ENCODE data around the gene LRRC10B.

Gene LRRC10B

DNA sequence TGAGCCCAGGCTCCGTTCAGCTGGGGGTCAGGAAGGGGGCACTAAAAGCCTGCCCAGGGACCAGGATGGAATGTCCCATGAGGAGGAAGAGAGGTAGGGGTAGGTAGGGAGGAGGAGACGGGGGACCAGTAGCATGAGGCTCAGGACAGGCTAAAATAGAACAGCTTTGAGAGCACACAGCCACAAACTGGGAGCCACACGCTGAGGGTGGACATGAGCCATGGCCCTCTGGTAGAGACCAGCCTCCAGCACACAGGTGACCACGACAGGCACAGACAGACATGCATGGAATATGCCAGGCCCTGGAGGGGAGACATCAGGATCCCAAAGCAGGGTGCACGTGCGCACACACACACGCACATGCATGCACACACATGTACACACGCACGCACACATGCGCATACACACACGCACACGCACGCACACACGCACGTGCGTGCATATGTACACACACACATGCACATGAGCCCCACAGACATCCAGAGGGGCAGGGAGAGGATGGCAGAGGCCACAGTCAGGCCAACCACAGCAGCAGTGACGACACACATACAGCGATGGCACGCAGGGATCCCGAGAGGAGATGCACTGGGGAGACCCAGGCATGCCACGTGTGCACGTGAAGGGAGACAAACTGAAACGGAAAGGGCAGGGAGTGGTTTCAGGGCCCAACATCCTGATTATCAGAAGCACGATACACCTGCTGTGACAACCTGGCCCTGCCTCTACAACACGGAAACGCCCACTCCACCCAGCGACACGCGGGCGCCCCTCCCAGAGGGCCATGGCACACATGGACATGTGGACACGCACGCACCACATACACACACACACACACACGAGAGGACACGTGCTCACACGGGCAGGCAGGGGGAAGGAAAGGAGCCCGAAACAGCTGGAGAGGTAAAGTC lies 25.7 kb downstream of the LRRC10B start:
- Histone ChIP-seq H3K36me3 (replicated peaks) (no peaks in the 10 kb centered on the region), H3K9me3 (no peaks in the 10 kb centered on the region), H3K4me3 (no peak overlapping the region), H3K27me3 (ENCODE audit: low read depth) (peaks cover 74% of the 10 kb centered on the region), H3K4me1 (no peaks in the 10 kb centered on the region)
- DNase-seq (ENCODE audit: low spot score in 2 of 2), result no peak
- in situ Hi-C loops (cut with MboI; ENCODE audit: low sequenced_read_pairs), result no loop called here

DNA sequence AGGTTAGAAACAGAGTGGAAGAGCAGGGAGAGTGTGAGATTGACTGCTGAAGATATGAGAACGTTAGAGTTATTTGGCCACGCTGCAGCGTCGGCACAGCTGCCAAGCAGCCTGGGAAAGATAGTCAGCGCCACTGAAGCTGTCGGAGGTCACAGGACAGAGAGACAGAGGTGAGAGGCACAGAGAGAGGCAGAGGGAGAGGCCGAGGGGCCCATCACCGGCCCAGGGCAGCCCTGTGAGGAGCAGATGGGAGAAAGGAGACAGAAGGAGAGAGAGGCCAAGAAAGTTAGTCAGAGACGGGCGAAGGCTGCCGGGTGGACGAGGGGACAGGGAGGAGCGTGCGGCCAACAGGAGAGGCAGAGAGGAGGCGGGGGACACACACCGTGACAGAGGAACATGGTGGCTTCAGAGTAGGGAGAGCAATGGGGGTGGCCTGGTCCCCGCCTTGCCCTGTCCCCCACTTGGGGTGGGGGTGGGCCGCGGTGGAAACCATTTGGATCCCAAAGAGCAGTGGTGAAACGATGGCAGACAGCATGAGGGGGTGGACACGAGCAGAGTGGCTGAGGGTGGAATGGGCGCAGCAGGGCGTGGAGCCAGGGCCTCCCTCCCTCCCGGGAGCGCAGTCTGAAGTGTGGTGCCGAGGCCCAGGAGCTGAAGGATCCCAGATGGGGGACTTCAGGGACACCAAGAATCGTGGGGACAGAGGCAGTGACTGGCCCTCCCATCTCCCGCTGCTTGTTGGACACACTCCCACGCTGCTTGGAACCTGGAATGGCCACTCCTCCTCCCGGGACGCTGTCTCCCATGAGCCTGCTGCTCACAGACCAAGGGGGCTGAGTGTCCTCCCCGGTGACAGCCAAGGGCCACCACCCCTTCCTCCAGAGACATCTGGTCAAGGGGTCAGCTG lies 26.6 kb downstream of the LRRC10B start:
- no peak for DNase-seq (ENCODE audit: low spot score in 2 of 2)
- Histone ChIP-seq H3K36me3 (replicated peaks) (no peaks in the 10 kb centered on the region), H3K9me3 (no peaks in the 10 kb centered on the region), H3K27me3 (ENCODE audit: low read depth) (peaks cover 74% of the 10 kb centered on the region), H3K4me1 (no peaks in the 10 kb centered on the region), H3K4me3 (no peak overlapping the region)
- in situ Hi-C loops (cut with MboI; ENCODE audit: low sequenced_read_pairs), result no loop called here

DNA sequence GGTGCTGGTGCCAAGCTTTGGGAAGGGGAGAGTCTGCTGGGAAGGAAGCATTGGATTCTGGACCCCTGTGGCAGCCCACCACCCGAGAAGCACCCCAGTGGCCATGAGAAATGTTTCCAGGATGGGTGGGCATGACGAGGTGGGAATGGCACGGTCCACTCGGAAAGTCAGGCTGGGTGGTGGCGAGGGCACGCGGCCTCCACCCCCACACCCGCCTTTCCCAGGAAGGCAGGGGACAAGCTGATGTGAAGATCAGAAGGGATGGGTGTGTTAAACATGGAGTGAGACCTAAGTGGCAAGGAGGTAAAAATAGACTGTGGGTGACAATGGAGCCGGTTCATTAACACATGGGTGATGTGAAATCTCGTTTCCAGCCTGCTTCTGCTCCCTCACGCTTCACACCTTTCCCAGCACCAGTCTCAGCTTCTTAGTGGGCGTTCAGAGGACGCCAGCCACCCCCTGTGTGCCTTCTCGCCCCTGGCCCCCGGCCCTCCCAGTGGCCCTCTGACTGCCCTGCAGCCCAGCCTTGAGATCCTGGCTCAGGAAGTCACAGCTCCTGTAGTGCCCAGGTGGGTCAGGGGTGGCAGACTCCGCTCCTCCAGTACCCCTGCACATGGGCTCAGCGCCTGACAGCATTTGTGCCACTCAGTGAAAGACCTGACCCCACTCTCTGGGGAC lies 27.6 kb downstream of the LRRC10B start:
- no peaks in the 10 kb centered on the region for H3K9me3 ChIP-seq
- H3K4me1 ChIP-seq, result no peaks in the 10 kb centered on the region
- no peak for DNase-seq (ENCODE audit: low spot score in 2 of 2)
- in situ Hi-C loops (cut with MboI; ENCODE audit: low sequenced_read_pairs), result no loop called here
- H3K27me3 ChIP-seq (ENCODE audit: low read depth), result peaks cover 80% of the 10 kb centered on the region
- no peak overlapping the region for H3K4me3 ChIP-seq
- H3K36me3 ChIP-seq (replicated peaks), result no peaks in the 10 kb centered on the region

DNA sequence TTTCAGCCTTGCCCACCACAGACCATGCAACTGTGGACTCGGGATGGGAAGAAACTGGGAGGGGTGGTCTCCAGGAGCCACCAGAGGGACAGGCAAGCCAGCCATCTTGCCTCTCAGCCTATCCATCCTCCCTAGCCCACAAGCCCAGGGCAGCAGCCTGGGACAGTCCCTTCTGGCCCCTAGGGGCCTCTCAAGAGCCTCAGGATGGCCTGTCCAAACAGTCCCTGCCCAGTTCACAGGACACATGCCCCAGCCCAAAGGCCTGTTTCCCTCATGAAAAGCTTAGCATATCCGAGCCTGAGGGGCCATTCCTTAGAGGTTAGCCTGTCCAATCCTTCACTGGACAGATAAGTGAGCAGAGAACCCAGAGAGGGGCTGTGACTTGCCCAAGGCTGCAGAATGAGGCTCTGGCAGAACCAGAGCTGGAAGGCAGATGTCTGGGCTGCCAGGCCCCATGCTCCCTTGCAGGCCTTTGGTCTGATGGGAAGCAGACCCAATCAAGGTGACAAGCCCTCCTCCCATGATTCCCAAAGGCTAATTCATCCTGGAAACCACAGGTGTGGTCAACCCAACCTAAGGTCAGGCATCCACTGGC lies 28.2 kb downstream of the LRRC10B start:
- no peak for DNase-seq (ENCODE audit: low spot score in 2 of 2)
- Histone ChIP-seq H3K27me3 (ENCODE audit: low read depth) (peaks cover 83% of the 10 kb centered on the region), H3K4me3 (no peak overlapping the region), H3K36me3 (replicated peaks) (no peaks in the 10 kb centered on the region), H3K4me1 (no peaks in the 10 kb centered on the region), H3K9me3 (no peaks in the 10 kb centered on the region)
- in situ Hi-C loops (cut with MboI; ENCODE audit: low sequenced_read_pairs), result no loop called here

DNA sequence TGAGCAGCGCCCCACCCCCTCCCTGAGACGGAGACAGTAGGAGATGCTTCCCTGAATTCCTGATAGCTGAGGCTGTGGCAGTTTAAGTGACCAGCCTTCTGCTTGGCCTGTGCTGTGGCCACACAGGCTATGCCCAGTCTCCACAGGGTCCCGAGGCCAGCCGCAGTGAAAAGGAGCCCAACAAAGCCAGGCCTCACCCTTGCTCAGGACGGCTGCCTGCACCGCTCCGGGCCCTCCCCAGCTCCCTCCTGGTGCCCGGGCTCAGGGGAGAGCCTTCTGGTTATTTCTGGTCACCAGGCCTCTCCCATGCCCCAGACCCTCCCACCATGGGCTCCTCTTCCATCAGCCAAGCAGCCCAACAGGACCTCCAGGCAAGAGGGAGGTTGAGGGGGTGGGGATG lies 28.8 kb downstream of the LRRC10B start:
- in situ Hi-C loops (cut with MboI; ENCODE audit: low sequenced_read_pairs), result no loop called here
- Histone ChIP-seq H3K27me3 (ENCODE audit: low read depth) (peaks cover 84% of the 10 kb centered on the region), H3K4me3 (no peak overlapping the region), H3K9me3 (no peaks in the 10 kb centered on the region), H3K4me1 (no peaks in the 10 kb centered on the region), H3K36me3 (replicated peaks) (no peaks in the 10 kb centered on the region)
- DNase-seq (ENCODE audit: low spot score in 2 of 2), result no peak

DNA sequence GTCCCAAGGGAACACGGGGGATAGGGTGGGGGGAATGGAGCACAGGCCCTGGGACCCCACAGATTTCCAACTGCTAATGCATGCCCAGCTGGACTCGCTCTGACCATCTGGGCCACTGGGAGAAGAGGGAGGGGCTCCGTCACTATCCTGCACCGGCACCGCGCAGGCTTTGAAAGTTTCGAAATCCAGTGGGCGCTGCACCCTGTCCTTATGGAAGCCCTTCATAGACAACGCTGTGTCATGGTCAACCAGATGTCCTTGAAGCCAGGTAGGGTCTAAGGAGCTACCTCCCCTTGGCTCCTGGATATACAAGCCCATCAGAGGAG lies 30.1 kb downstream of the LRRC10B start:
- in situ Hi-C loops (cut with MboI; ENCODE audit: low sequenced_read_pairs), result no loop called here
- Histone ChIP-seq H3K27me3 (ENCODE audit: low read depth) (peaks cover 71% of the 10 kb centered on the region), H3K36me3 (replicated peaks) (no peaks in the 10 kb centered on the region)

DNA sequence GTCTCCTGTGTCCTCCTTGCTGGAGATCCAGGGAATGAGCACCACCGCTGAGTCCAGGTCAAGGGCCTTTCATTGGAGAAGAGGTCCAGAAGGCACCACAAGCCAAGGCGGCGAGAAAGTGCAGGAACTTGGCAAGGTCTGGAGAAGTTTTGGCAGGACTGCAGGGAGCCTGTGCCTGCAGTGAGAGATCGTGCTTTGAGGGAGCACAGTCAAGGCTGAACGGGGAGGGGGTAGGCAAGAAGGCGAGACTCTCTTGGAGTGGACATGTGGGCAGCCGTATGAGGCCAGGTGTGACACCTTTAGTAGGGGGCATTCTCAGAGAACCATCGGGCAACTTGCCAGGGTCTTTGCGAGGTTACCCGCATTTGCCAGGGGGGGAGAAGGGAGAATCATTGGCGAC lies 30.5 kb downstream of the LRRC10B start:
- H3K4me3 ChIP-seq, result no peak overlapping the region
- H3K4me1 ChIP-seq, result no peaks in the 10 kb centered on the region
- H3K36me3 ChIP-seq (replicated peaks), result no peaks in the 10 kb centered on the region
- DNase-seq (ENCODE audit: low spot score in 2 of 2), result no peak
- in situ Hi-C loops (cut with MboI; ENCODE audit: low sequenced_read_pairs), result no loop called here
- no peaks in the 10 kb centered on the region for H3K9me3 ChIP-seq
- H3K27me3 ChIP-seq (ENCODE audit: low read depth), result peaks cover 67% of the 10 kb centered on the region

More for the DNA sequence above, 30.1 kb downstream of the LRRC10B start:
- Histone ChIP-seq H3K9me3 (no peaks in the 10 kb centered on the region), H3K4me3 (no peak overlapping the region), H3K4me1 (no peaks in the 10 kb centered on the region)
- DNase-seq (ENCODE audit: low spot score in 2 of 2), result no peak

DNA sequence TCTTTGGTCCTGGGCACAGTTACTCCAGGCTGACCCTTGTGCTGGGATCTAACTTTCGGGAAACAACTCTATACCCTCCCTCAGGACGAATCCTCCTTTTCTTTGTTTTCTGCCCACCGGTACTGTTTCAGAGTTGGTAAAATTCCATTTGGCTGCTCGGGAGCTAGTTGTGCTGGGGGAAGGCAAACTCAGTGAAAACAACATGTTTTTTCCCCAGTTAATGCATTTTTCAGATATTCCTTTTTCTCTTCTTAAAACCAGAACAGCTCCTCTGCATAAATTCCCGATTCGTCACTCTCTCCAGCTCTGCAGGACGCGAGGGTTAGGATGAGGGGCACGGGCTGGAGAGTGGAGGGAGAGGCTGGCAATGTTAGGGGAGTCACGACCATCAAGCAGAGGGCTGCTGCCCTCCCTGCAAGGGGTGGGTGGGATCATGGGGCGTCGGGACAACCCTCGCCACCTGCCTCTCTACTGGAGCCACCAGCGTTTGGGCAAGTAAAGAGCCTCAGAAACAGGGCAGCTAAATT lies 31.3 kb downstream of the LRRC10B start:
- in situ Hi-C loops (cut with MboI; ENCODE audit: low sequenced_read_pairs), result no loop called here
- H3K36me3 ChIP-seq (replicated peaks), result no peaks in the 10 kb centered on the region
- H3K27me3 ChIP-seq (ENCODE audit: low read depth), result peaks cover 58% of the 10 kb centered on the region
- H3K4me1 ChIP-seq, result no peaks in the 10 kb centered on the region
- no peak overlapping the region for H3K4me3 ChIP-seq
- H3K9me3 ChIP-seq, result no peaks in the 10 kb centered on the region
- DNase-seq (ENCODE audit: low spot score in 2 of 2), result no peak

DNA sequence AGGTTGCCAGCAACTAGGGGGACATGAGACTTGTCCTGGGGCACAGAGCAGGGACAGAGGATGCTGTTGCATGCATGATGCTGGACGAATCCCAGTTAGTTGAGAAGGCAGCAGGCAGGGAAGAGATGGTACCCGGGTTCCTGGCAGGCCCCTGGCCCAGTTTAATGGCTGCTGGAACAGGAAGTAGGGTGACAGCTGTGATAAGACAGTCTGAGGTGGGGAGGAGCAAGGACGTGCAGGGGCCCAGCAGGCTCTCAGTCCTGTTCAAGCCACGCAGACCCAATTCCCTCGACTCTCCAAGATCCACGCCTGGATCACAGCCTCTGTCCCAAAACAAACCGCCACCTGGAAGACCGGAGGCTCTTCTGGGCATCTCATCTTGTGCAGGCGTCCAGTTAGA lies 32.0 kb downstream of the LRRC10B start:
- H3K36me3 ChIP-seq (replicated peaks), result no peaks in the 10 kb centered on the region
- H3K27me3 ChIP-seq (ENCODE audit: low read depth), result peaks cover 52% of the 10 kb centered on the region
- in situ Hi-C loops (cut with MboI; ENCODE audit: low sequenced_read_pairs), result no loop called here
- no peaks in the 10 kb centered on the region for H3K9me3 ChIP-seq
- no peaks in the 10 kb centered on the region for H3K4me1 ChIP-seq
- H3K4me3 ChIP-seq, result no peak overlapping the region
- DNase-seq (ENCODE audit: low spot score in 2 of 2), result no peak

DNA sequence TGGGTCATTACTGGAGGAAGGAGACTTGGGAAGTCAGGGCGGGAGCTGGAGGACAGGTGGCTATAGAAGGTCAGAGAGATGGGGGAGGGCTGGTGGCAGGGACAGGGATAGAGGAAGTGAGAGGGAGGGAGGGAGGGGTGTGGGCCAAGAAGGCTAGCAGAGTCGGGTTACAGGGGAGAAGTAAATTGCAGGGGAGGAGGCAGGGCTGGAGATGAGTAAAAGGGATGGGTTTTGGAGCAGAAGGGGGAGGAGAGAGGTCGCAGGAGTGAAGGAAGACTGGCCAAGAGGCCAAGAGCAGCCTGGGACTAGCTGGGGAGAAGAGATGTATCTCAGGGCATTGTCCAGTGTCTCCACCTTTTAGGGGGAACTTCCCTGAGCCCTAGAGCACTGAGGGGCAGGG lies 33.0 kb downstream of the LRRC10B start:
- H3K27me3 ChIP-seq (ENCODE audit: low read depth), result peaks cover 43% of the 10 kb centered on the region
- no peak for DNase-seq (ENCODE audit: low spot score in 2 of 2)
- H3K4me1 ChIP-seq, result no peaks in the 10 kb centered on the region
- H3K4me3 ChIP-seq, result no peak overlapping the region
- H3K36me3 ChIP-seq (replicated peaks), result no peaks in the 10 kb centered on the region
- in situ Hi-C loops (cut with MboI; ENCODE audit: low sequenced_read_pairs), result no loop called here
- no peaks in the 10 kb centered on the region for H3K9me3 ChIP-seq

DNA sequence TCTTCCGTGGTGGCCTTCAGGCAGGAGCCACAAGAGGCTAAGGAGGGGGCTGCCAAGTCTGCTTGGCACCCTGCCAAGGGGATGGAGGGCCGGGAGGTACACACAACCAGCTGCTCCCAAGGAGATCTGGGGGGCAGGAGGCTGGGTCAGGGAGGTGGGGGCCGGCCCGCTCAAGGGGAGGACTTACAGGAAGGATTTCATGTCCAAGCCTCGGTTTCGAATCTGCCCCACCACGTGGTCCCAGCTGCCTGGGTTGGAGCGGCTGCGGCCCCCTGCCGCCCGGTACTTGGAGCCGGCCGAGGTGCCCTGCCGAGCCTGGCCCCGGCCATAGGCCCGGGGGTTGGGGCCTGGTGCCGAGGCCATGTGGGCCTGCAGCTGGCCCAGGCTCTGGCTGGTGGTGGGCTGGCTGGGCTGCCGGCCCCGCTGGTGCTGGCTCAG lies 33.5 kb downstream of the LRRC10B start:
- Histone ChIP-seq H3K4me1 (no peaks in the 10 kb centered on the region), H3K9me3 (no peaks in the 10 kb centered on the region), H3K4me3 (no peak overlapping the region), H3K36me3 (replicated peaks) (no peaks in the 10 kb centered on the region), H3K27me3 (ENCODE audit: low read depth) (peaks cover 39% of the 10 kb centered on the region)
- DNase-seq (ENCODE audit: low spot score in 2 of 2), result no peak
- in situ Hi-C loops (cut with MboI; ENCODE audit: low sequenced_read_pairs), result no loop called here

DNA sequence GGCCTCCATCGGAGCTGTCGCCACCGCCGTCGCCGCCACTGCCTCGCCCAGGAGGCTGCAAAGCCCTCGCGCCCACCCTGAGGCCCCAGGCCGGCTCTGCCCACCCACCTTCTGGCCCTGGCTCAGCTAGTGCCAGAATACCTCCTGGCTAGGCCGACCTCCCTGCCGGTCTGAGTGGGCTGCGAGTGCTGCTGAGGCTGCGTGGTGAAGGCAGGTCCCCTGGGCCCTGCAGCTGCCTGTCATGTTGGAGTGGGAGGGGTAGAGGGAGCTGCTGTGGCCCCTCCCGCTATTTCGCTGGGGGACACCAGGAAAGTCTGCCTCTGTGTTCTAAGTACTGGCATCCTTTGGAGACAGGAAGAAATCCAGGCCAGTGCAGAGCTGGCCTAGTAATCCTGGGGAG lies 34.2 kb downstream of the LRRC10B start:
- Histone ChIP-seq H3K36me3 (replicated peaks) (no peaks in the 10 kb centered on the region), H3K4me1 (no peaks in the 10 kb centered on the region), H3K4me3 (no peak overlapping the region), H3K27me3 (ENCODE audit: low read depth) (peaks cover 37% of the 10 kb centered on the region), H3K9me3 (no peaks in the 10 kb centered on the region)
- no peak for DNase-seq (ENCODE audit: low spot score in 2 of 2)
- in situ Hi-C loops (cut with MboI; ENCODE audit: low sequenced_read_pairs), result no loop called here

DNA sequence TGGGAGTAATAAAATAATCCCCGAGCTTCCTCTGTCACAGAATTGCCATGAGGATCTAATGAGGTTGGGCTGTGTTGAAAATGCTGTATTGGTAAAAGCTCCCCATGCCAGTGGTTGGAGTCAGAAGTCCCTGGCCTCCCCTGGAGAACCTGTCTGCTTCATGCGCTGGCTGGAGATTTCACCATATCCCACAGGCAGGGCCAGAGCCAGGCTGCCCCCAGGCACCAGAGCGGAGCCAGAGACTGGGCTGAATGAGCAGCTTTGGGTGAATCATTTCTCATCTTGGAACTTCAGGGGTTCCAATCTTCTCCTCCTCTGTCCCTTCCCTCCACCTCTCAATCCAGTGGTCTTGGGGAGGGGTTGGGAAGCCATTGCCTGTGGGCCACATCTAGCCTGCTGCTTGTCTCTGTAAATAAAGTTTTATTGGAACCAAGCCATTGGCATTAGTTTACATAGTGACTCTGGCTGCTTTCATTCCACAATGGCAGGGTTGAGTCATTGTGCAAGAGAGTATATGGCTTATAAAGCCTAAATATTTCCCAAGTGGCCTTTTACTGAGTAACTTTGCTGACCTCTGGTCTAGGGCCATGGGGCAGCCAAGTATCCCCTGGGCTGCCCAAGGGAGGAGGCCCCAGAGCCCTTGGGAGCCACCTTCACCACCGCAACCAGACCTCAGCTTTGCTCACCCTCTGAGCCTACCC lies 35.2 kb downstream of the LRRC10B start:
- Histone ChIP-seq H3K9me3 (no peaks in the 10 kb centered on the region), H3K4me3 (no peak overlapping the region), H3K4me1 (no peaks in the 10 kb centered on the region), H3K36me3 (replicated peaks) (no peaks in the 10 kb centered on the region), H3K27me3 (ENCODE audit: low read depth) (peaks cover 28% of the 10 kb centered on the region)
- in situ Hi-C loops (cut with MboI; ENCODE audit: low sequenced_read_pairs), result no loop called here
- no peak for DNase-seq (ENCODE audit: low spot score in 2 of 2)
